Stimulated activated CD4-positive, alpha-beta T cell treated with anti-CD3 and anti-CD28 coated beads, Interleukin-15, amount 100 ng/mL, for 48 hours (primary cell): Measurements from ENCODE around the gene TSHZ3.

Experiments used
- DNase-seq, 2 donors: peaks; one replicate each; pipeline ENCODE4 v3.0.0-alpha.2; 2020; ENCODE audit warnings: low read depth in 2 of 2

The TSHZ3 gene

DNA sequence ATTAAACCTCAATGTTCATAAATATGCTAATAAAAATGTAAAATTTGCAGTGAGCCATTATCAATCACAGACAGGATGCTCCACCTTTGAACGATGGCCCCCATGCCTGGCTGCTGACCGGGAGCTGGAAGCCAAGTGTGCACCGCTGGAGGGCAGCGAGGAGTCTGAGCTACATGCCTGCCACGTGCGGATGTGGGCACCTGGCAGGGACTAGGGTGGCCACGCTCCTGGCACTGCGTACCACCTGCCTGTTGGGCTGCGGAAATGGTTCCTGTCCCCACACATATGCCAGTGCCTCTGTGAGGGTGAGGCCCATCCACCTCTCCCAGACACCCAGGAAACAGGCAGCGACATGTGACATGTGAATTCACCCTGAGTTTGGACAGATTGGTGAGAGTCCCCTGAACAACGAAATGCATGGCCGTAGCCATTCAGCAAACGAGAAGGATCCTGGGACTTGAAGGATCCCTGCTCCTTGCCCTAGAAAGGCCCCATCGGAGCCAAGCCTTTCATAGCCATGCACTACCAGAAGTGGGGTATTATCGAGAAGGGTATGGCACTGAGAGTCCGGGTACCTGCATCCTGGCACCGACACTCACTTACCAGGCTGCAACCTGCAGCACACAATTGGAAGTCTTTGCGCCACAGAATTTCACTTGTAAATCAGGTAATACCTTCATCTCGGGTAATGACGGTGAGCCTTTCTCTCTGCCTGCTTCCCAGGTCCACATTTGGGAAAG, 35.8 kb downstream of the TSHZ3 start:
- DNase-seq: no peak

DNA sequence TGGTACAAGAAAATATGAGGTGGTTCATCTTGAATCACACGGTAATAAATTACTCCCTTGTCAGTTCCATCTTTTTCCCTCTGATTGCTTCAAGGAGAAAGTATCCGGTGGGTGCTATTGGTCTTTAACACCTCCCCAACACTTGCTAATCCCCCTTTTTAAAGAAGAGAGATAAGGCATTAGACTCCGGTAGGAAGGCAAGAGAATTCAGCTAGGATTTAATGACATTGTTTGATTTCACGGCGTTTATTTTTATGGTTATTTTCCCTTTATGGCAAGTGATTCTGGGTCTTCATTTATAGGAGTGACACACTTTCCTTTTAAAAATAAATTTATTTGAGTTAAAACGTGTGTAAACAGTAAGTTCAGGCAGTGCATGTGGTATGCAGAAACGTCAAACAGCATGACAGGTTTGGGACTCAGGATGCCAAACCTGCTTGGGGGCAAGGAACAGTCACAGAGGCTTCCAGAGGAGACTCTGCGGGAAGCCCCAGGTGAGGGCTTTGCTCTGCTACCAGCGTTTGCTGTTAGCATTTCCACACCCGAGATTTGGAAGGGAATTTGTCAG, 36.5 kb downstream of the TSHZ3 start:
- DNase-seq: no peak

DNA sequence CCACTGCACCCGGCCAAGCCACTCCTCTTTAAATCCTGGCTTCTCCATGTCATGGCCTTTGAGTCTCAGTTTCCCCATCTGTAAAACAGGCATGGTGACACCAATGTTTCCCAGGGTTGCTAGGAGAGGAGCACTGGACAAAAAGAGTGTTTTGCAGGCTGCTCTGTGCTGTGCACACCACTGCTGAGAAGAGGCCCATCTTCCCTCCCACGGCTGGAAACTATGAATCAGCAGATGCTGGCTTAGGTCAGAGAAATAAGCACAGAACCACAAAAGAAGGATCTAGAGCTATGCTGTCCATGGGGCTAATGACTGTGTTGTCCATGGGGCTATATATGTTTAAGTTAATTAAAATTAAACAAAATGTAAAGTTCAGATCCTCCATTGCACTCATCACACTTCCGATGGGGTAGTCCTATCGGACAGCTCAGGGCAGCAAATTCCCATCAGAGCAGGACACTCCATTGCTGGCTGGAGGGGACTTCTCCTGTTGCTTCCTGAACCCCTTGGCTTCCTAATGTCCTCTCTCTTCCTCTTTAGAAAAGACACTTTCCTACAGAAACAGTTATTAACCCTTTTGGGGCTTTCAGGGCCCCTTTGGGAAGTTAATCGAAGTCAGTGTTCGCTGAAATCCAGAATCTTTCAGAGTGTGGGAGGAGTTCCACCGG, 37.1 kb downstream of the TSHZ3 start:
- DNase-seq: peak; percentile 43 to 55

DNA sequence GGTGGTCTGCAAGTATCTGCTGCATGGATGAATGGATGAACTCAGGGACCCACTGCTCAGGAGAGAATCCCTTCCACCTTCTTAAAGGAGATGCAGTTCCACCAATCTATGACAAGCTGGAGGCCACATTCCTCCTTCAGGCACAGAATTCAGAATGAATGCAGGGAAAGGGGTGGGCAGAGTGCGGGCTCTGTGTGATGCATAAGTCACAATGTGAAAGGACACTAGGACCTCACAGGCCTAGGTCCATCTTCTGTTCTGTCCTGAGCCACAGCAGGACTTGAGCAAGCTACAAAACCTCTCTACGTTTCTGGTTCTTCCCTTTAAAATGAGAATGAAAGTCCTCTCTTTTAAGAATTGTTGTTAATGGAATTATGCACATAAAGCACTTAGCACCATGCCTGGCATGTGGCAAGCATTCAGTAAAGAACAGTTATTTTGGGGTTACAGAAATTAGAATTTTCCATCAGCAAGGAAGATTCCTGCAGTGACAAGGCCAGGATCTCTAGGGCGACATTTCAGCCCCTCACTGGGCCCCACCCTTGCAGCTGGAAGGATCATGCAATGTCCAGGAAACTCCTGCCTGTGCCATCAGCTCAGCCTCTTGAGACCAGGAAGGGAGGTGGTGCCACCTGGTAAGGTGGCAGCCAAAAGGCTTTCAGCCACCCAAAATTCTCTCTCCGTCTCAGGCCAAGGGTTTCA, 38.7 kb downstream of the TSHZ3 start:
- no peak for DNase-seq

DNA sequence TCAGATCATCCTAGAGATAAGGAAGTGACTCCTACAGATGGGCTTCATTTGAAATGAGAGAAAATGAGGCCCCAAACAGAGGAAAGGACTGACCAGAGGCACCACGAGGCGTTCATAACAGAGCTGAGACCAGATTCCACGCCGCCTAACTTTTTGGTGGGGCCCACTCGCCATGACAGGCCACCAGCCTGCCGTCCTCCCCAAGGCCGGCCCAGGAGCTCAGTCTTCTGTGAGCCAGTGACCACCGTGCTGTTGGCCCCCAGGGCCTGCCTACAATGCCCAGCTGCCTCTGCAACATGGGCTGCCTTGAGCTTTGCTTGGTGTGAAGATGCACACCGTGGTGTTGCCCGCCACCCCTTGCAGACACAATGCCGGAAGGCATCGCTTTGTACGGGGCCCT, 40.5 kb downstream of the TSHZ3 start:
- DNase-seq: no peak

DNA sequence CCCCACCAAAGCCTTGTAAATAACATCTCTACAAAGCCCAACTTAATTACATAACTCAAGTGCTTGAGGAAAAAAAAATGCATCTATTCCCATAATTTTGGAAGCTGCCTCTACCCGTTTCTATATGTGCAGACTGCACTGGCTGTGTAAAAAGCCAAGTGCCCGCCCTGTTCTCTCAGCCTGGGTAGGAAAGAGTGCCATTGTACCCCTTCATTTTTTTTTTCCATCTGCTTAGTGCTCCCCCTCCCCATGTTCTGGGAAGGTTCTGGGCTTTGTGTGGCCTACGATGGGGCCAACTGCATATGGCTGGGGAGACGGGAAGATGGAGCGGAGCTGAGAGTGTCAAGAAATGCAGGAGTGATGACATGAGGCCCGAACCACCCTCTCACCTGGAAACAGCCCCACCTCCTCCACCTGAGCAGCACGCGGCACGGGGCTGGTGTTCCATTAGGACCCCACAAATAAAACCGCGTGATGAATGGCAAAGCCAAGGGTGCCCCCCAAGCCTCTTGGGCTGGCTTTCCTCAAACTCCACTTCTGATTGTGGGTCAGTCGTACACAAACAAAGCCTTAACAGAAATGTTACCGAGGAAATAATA, 42.1 kb downstream of the TSHZ3 start:
- no peak for DNase-seq

DNA sequence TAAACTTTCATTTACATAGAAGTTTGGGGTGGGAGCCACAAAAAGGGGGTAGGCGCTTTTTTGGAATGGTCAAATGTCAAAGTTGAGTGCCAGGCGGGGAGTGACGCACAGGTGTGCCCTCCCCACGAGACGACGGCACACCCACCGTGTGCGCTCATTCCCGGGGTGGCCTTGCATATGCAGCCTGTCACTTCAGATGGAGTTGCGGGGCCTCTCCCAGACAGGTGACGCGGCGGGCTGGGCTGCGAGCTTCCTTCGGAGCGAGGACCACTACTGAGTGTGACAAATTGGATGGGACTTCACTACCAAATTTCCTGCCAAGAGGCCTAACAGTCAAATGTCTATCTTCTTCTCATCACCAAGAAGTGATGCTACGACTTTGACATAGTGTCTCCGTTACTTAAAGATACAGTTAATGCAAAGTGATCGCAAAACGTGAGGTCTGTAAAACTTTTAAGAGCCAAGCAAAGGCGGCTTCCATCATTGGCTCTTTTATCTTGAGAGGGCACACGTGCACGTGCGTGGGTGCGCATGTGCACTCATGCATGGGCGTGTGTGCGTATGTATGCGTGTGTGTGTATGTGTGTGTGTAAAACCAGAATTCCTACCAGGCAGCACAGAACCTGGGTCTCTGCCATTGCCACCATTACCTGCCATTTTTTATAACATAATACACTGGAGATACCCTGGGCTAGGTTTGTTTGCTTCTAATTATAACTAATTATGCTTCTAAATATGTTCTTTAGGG, 43.1 kb downstream of the TSHZ3 start:
- DNase-seq: no peak

DNA sequence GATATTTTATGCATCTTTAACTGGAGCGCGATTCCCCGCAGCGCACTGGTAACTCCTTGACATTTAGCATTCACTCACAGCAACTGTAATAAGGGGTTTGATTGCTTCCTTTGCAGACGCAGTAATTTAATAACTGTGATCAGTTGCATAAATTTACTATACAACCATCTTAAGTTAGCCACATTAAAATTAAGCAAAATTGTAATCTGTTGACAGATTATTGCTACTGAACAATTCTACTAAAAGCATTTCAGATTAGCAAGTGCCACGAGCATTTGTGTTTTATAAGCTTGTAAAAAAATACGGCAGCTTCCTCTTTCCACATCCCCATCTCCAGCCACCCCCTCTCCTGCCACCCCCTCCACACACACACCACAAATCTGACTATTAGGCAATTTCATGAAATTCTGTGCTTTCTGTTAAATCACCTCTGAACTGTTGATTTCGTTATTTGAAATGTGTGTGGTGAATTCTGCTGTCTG, 44.4 kb downstream of the TSHZ3 start:
- no peak for DNase-seq

DNA sequence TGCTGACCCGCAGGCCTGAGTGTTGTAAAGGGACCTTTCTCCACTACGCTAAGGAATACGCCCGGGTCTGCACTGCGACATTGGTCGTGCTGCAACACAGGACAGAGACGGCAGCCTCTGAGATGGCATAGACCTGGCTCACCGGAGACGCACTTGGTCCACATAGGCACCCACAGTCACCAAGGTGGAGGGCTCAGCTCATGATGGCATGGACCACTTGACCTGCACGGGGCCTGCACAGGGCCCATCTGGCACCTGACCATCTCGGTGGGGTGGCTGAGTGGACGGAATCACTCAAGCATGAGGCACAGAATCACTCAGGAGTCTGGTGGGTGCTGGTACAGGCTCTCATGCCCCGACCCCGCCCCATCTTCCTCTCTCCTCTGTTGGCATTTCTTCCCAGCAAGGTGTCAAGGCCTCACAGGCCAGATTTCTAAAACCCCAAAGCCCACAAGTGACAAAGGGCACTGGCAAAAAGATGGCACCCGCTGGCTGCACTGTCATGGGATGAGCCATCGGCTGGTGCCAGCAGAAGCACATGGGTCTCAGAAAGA, 45.9 kb downstream of the TSHZ3 start:
- no peak for DNase-seq

DNA sequence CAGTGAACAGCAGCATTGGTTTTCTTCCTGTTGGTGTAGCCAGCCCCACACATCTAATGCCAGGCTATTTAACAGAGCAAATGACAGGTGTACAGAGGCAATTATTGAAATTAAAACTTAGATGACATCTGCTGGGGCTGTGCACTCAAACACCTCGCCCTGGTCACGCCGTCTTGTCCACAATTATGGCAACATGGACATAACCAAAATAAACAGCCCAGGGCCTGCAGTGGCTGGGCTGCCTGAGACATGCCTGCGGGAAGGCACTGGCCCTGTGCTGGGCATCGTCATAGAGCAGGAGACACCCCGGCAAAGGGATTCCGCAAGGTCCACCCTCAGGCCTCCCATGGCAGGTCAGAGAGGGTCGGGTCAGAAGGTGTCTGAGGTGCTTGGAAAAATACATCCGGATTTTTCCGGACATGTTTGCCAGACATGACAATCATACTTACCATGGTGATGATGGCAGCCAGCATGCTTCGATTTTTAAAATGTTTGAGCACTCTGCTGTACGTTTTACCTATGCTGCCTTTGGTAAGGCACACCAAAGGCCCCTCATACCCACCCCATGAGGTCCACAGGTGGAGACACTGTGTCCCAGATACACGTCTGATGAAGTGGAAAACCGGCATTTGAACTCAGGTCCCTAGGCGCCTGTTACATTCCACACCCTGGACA, 47.8 kb downstream of the TSHZ3 start:
- no peak for DNase-seq

DNA sequence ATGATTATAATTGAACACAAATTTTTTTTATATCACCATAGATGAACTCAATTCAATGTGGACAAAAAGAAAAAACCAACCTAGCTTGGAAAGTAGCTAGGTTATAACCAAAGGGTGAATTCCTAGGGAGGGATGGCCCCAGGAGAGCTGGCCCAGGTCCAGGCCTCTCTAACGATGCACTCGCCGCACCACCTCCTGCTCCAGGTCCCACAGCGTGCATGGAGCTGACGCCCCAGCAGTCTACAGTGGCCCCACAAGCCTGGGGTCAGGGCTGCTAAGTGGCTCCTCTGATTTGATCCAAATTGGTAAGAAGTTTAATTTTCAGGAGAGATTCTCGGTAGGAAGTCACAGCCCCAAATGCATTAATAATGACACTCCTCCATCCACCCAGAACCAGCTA, 48.8 kb downstream of the TSHZ3 start:
- DNase-seq: no peak

DNA sequence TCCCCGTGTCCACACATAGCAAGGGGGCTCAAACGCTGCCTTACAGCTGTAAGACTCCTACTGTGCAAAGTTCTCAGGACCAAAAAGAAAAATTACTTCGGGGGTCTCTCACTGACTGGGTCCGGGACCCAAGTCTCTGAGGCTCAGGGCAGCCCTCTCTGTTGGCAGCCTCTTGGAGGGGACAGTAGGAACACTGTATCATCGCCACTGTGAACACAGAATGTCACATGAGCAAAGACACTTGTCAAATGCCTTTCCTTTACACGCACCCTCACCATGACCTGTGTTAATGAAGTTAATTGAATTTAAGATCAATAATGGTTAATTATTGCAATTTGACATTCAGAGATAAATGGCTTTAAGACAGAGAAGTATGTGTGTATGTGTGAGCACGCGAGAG, 49.6 kb downstream of the TSHZ3 start:
- DNase-seq: no peak

DNA sequence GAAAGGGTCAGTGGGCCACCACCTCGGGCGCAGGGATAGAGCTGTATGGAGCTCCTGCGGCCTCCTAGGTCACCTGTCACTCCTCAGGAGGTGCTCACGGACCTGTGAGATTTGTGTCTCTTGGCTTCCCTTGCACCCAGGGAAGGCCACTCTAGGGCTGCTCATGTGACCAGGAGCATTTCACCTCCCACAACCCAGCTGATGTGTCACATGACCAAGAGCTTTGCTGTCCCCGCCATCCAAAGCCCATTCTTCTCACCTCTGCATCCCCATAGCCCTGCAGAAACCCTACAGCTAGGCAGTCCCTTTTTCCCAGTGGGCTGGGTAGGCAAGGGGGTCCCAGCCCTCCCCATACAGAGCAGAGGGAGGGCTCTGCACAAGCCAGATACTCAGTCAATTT, 51.2 kb downstream of the TSHZ3 start:
- DNase-seq: no peak

DNA sequence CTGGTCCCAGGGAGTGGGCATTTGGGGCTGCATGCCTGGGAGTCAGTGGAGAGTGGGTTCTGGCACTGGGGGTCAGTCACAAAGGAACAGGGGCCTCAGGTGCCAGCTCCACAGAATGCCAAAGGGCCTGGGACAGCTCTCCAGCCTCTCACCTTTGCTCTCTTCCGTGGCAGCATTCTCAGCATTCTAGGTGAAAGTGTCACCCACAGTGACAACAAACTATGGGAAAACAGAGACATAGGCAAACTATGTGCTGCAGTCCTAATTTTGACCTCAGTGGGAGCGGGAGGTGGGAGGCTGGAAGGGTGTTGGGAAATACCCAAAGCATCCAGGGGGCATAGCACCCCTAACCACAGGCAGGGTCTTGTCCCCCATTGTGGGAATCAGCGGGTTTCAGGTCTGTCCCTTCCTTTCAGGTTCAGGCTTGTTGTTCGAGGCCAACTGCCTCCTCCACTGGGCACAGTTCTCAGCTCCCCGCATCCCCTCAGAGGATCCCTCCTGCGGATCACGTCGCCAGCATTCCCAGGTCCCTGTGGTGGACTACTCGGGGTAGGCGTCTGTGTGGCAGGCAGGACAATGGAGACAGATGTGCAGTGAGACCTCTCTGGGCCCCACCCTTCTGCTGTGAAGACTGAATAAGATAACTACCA, 52.4 kb downstream of the TSHZ3 start:
- no peak for DNase-seq

DNA sequence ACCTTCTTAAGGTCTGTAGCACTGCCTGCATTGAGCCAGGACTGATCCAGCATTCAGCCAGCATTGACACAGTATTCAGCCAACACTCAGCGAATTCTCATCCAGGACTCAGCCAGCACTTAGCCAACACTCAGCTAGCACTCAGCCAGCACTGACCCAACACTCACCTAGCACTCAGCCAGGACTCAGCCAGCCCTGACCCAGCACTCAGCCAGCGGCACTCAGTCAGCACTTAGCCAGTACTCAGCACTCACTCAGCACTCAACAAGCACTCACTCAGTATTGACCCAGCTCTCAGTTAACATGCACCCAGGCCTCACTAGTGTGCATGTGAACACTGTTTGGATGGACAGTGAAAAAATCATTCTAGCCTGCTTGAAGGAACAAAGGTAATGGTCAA, 55.0 kb downstream of the TSHZ3 start:
- no peak for DNase-seq

DNA sequence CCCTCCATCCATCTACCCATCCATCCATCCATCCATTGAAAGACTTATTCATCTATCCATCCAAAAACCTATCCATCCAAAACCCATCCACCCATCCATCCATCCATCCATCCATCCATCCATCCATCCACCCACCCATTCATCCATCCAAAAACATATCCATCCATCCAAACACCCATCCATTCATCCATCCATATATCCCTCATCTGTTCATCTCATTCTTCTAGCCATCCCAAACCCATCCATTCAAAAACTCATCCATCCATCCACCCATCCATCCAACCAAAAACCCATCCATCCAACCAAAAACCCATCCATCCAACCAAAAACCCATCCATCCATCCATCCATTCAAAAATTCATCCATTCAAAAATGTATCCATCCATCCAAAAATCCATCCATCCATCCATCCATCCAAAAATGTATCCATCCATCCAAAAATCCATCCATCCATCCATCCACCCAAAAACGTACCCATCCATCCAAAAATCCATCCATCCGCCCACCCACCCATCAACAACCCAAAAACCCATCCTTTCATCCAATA, 56.5 kb downstream of the TSHZ3 start:
- DNase-seq: no peak

DNA sequence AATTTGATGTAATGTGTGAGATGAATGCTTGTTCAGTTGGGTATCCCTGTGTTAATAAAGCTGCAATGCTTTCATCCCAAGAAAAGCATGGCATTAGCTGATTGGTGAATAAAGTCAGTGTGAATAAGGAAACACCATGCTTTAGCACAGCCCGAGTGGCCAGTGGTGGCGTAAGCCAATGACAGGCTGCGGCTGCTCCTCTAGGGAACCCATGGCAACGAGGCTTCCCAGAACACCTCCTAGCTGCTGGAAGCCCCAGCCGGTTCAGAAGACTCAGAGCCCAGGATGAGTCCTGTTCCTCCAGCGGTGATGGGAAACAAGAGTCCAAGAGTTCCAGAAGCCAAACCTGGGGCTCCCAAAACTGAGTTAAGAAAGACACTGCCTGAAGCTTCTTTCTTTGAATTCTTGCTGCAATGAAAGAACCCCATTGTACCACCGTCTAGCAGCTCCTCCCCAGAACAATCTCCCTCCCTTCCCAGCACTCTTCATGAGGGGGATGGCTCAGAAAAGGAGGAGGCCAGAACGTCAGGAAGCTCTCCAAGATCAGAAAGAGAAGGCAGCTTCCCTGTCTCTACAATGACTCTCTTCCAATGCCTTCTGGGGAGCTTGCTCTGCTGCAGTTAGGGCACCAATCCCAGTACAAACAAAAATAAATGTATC, 58.2 kb downstream of the TSHZ3 start:
- DNase-seq: no peak

DNA sequence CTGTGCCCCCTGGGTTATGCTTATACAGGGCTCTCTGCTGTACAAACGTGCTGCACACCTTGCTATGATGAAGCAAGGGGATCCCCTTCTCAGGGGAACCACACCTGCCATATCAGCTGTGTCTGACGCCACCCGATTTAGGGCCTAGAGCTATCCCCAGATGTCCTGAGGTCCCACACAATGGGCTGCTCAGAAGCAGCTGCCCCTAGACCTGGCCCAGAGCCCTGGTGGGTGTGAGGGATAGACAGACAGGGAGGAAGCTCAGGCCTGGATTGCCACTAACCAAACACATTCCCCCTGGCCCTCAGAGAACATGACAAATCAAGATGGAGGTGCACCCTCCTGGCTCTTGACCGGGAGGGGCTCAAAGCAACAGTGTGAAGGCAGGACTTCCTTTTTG, 59.3 kb downstream of the TSHZ3 start:
- DNase-seq: no peak

DNA sequence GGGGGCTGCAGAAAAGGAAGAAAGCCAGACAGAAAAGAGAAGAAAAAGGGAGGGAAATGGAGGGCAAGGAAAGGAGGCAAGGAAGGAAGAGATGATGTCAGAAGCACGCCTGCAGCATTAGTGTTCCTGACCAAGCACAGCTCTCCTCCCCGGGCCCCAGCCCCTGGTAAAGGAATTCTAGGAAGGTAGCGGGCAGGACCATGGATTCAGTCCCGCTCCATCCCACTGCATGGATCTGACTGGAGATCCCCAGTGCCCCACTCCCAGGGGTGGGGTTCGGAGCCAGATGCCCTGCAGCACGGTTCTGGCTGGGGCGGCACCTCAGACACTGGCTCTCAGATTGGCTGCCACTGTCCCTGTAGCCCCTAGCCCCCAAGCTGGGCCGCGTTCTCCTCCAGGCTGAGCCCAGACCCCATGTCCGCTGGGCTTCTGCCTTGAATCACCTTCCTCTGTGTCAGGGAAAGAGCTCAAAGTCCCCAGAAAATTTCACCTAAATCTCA, 59.8 kb downstream of the TSHZ3 start:
- DNase-seq: no peak
